ENCODE results near the gene VTN.

The VTN gene

GRCh38 chr17:28324781-28325180, 45.3 kb downstream of the VTN start:
- DNase-seq (ENCODE audit: low read depth in 4 of 4, low spot score in 1 of 4) = no peak

- DNase-seq (ENCODE audit: low read depth in 4 of 4, low spot score in 1 of 4) = no peak
These were observed 45.8 kb downstream of the VTN start for GRCh38 chr17:28324267-28324745.

DNA sequence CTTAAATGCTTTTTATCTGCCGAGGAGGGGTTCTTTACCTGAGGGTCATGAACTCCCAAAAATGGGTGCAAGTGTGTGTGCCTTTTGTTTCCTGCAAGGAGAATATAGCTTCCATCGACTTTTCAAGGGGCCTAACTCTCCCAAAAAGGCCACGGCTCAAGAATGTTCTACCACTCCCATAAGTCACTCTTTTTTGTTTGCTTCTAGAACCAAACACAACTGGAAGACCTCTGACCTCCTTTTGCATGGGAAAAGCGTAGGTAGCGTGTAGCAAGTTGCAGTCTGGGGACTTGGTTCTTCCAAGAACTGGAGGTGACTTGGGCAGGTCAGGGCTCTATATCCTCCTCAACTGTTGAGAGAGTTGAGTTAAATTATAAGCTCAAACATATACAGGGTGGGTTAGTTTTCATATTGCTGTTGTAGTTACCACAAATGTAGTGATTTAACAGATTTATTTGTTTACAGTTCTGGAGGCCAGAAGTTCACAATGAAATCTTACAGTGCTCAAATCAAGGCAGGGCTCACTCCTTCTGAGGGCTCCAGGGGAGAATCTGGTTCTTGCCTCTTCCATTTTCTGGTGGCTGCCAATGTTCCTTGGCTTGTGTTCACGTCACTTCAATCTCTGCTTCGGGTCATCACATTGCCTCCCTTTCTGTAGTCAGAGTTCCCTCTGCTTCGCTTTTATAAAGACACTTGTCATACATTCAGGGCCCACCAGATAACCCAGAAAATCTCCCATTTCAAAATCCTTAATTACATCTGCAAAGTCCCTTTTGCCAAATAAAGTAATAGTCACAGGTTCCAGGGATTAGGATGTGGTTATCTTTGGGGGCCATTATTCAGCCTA, 49.7 kb downstream of the VTN start:
- no peak for DNase-seq (ENCODE audit: low read depth in 4 of 4, low spot score in 1 of 4)

- DNase-seq (ENCODE audit: low read depth in 4 of 4, low spot score in 1 of 4) = no peak
These were observed 50.5 kb downstream of the VTN start for GRCh38 chr17:28319598-28319935.

GRCh38 chr17:28318759-28319597, 51.1 kb downstream of the VTN start, which contains the start of gene TMEM97:
TSS of gene TMEM97 (plus strand) at chr17:28319200. CDS start at chr17:28319240, 40 bp downstream.
- peak; percentile 83 to 98 (median 93) for DNase-seq (ENCODE audit: low read depth in 4 of 4, low spot score in 1 of 4)

GRCh38 chr17:28317966-28318758, 51.9 kb downstream of the VTN start:
- DNase-seq (ENCODE audit: low read depth in 4 of 4, low spot score in 1 of 4) = no peak
